Heart left ventricle (tissue), 13 donors: ENCODE data around the gene SRBD1.

ENCODE experiments used
- POLR2A ChIP-seq, 2 donors: fragments of 450-650 bp; IDR thresholded peaks; one replicate each; pipeline ENCODE4 v1.6.1; 2017; ENCODE audit warnings: antibody characterized with exemption in 2 of 2, mild to moderate bottlenecking in 2 of 2, moderate library complexity in 2 of 2
- TF ChIP-seq, protein P1 (sequence below), 12 donors: fragments of 200-600 bp; sonication (generic) in 4 of 12; IDR thresholded peaks; one replicate each; pipeline versions ENCODE4 v1.5.0 to v1.8.0; 2018 to 2022; ENCODE audit warnings: antibody characterized with exemption in 12 of 12, mild to moderate bottlenecking in 5 of 12
- donor health status: ischemic (EF 13 %, LVEDD 7.1; RV severe dilation, severe dysfunction).
- donor health status: DM: no; HTN: yes; CAD: no.
- donor health status: DM: no; HTN: no; CAD: no.
- donor health status: ischemic (EF 25% LVEDD 6.9; RV normal size, moderate dysfunction).
- donor health status: ischemic (EF 25% LVEDD 5.7; RV mildly dilated, moderate dysfunction).
- donor health status: ischemic (EF 35%, LVEDD 5.7; RV mildly dilated, moderate dysfunction).
- donor health status: nonischemic (EF 11% LVEDD 7.7; RV severe dilation, severe dysfunction).
- donor health status: DM: yes; HTN: yes; CAD: no.
- donor health status: PGD.
- donor health status: ischemic (EF 29% LVEDD 5.4; RV normal size, mild dysfunction).
- donor health status: nonischemic (EF 23%, LVEDD 6.1; RV moderate dilation, normal function).

DNA sequence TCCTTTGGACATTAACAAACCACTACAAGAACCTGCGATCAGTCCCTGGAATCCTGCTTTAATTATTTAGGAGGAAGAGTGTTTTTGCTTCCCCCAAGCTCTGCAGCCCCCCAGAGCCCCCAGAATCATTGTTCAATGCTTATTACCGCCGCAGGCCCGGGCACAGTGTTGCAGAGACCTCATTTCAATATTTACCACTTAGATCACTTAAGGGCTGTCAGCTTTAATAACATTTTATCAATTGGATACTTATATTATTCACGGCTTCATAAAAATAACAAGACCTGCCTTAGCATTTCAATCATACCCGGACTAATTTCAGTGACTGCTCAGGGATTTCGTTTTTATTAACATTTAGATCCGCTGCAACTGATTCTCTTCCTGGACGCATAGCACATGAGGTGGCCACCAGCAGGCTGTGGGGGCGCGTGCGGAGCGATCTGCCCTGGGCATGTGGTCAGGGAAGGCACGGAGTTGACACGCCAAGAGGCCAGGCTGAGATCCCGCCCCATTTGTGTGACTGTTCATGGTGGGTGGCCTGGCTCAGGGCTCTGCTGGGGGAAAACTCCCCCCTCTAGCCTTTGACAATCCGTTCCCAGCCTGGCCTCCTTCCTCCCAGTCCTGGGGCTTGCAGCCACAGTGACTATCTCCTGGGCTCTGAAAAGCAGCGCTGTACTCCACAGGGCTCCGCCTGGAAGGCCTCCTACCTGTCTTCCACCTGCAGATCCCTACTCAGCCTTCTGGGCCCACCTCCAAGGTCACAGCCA is 267.6 kb downstream of the SRBD1 start:
- TF ChIP-seq POLR2A (IDR thresholded peaks at IDR 0.05), result no peak
- TF ChIP-seq, protein P1, sequence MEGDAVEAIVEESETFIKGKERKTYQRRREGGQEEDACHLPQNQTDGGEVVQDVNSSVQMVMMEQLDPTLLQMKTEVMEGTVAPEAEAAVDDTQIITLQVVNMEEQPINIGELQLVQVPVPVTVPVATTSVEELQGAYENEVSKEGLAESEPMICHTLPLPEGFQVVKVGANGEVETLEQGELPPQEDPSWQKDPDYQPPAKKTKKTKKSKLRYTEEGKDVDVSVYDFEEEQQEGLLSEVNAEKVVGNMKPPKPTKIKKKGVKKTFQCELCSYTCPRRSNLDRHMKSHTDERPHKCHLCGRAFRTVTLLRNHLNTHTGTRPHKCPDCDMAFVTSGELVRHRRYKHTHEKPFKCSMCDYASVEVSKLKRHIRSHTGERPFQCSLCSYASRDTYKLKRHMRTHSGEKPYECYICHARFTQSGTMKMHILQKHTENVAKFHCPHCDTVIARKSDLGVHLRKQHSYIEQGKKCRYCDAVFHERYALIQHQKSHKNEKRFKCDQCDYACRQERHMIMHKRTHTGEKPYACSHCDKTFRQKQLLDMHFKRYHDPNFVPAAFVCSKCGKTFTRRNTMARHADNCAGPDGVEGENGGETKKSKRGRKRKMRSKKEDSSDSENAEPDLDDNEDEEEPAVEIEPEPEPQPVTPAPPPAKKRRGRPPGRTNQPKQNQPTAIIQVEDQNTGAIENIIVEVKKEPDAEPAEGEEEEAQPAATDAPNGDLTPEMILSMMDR (IDR thresholded peaks at IDR 0.05), result no peak
